Nephron (organoid): ENCODE data around the gene SYNDIG1.

Source experiments
- H3K27ac Mint-ChIP-seq, 3 experiments: 2 replicates each; pipeline ENCODE4 v1.8.0; 2020; ENCODE audit warnings: mixed read lengths in 3 of 3, mild to moderate bottlenecking in 2 of 3, moderate library complexity in 1 of 3
- H3K27me3 Mint-ChIP-seq: 2 replicates; pipeline ENCODE4 v1.8.0; 2021; ENCODE audit warnings: low read depth, mild to moderate bottlenecking, moderate library complexity, mixed read lengths
- H3K36me3 Mint-ChIP-seq: 2 replicates; pipeline ENCODE4 v1.8.0; 2020; ENCODE audit warnings: low read depth, mixed read lengths
- H3K4me1 Mint-ChIP-seq: 2 replicates; pipeline ENCODE4 v1.8.0; 2020; ENCODE audit warnings: mixed read lengths
- H3K4me3 Mint-ChIP-seq, 3 experiments: 2 replicates each; pipeline ENCODE4 v1.8.0; 2020; ENCODE audit warnings: mild to moderate bottlenecking in 3 of 3, mixed read lengths in 3 of 3, moderate library complexity in 2 of 3
- H3K9me3 Mint-ChIP-seq: 2 replicates; pipeline ENCODE4 v1.8.0; 2020; ENCODE audit warnings: mixed read lengths
- TF ChIP-seq, protein P1 (sequence below), 3 experiments: fragments of 200-600 bp; sonication (generic); IDR thresholded peaks; one replicate each; pipeline ENCODE4 v1.5.0; 2021; ENCODE audit warnings: antibody characterized with exemption in 3 of 3; ENCODE audit not compliant: unreplicated experiment in 3 of 3

Gene SYNDIG1

DNA sequence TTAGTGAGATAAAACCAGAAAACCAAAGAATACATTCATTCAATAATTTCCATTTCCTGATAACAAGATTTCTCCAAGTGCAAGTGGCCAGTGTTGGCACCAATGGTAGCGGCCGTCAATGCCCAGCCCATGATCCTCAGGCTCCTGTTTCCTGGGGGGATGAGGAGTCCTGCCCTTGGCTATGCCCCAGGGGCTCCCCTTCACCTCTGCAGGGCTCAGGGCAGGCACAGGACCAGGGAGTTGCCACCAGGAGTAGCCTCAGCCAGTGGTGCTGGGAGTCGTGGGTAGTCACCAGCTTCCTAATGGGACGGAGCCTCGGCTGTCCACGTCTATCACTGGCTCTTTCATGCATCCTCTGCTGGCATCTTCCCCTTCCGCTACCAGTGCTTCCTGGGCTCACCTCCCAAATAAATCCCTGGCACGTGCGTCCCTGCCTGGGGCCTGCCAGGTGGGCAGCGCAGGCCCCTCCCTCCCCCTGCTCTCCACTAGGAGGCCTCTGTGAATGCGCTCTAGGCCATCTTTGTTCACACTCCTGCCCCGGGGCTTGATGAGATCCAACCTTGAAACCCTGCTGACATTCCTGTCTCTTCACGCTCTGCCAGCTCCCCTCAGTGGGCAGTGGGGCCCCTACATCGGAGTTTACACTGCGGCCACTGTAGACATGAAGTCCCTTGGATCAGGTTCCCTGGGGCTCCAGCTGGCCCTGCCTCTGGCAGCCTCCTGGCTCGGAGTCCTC lies 215.7 kb downstream of the SYNDIG1 start:
- H3K9me3 Mint-ChIP-seq = peaks cover 17% of the 10 kb centered on the region
- H3K4me1 Mint-ChIP-seq = peaks cover 9% of the 10 kb centered on the region
- H3K27ac Mint-ChIP-seq = no peak overlapping the region
- H3K36me3 Mint-ChIP-seq = no peaks in the 10 kb centered on the region
- peaks cover 15% of the 10 kb centered on the region for H3K27me3 Mint-ChIP-seq
- TF ChIP-seq, protein P1, sequence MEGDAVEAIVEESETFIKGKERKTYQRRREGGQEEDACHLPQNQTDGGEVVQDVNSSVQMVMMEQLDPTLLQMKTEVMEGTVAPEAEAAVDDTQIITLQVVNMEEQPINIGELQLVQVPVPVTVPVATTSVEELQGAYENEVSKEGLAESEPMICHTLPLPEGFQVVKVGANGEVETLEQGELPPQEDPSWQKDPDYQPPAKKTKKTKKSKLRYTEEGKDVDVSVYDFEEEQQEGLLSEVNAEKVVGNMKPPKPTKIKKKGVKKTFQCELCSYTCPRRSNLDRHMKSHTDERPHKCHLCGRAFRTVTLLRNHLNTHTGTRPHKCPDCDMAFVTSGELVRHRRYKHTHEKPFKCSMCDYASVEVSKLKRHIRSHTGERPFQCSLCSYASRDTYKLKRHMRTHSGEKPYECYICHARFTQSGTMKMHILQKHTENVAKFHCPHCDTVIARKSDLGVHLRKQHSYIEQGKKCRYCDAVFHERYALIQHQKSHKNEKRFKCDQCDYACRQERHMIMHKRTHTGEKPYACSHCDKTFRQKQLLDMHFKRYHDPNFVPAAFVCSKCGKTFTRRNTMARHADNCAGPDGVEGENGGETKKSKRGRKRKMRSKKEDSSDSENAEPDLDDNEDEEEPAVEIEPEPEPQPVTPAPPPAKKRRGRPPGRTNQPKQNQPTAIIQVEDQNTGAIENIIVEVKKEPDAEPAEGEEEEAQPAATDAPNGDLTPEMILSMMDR (IDR thresholded peaks at IDR 0.05; ENCODE audit: unreplicated experiment in 3 of 3) = no peak
- no peak overlapping the region for H3K4me3 Mint-ChIP-seq

DNA sequence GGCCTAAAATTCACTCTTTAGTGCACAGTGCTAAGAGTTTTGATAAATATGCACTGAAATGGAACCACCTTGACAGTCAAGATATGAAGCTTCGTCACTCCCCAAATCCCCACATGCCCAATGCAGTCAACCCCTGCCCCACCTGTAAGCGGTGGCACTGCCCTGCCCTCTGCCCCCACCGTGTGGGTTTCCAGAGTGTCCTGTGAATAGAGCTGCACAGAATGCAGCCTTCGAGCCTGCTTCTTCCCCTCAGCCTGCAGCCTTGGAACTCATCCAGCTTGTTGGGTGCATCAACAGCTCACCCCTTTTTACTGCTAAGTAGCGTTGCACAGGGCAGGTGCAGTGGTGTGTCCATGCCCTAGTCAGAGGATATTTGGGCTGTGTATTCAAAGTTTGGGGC lies 216.3 kb downstream of the SYNDIG1 start:
- TF ChIP-seq, protein P1 (IDR thresholded peaks at IDR 0.05; ENCODE audit: unreplicated experiment in 3 of 3) = no peak
- H3K27me3 Mint-ChIP-seq = peaks cover 15% of the 10 kb centered on the region
- peaks cover 5% of the 10 kb centered on the region for H3K4me1 Mint-ChIP-seq
- H3K9me3 Mint-ChIP-seq = peaks cover 17% of the 10 kb centered on the region
- H3K4me3 Mint-ChIP-seq = no peak overlapping the region
- H3K27ac Mint-ChIP-seq = no peak overlapping the region
- H3K36me3 Mint-ChIP-seq = no peaks in the 10 kb centered on the region

DNA sequence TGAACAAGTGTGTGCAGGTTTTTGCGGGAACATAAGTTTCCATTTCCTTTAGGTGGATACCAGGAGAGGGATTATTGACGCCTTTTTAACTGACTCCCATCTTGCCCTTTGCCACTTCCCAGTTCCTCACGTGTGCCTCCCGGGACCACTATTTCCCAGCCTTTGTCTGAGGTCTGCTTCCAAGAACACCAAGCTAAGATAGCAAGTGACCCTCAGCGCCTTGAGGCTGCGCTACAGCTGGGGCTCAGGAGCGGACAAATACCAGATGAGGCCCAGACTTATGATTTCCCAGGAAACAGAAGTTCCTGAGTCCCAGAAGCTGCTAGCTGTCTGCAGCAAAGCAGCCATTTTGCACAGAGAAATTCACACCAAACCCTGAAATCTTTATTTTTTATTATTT lies 216.7 kb downstream of the SYNDIG1 start:
- no peak overlapping the region for H3K4me3 Mint-ChIP-seq
- H3K9me3 Mint-ChIP-seq = peaks cover 17% of the 10 kb centered on the region
- H3K36me3 Mint-ChIP-seq = no peaks in the 10 kb centered on the region
- no peak overlapping the region for H3K27ac Mint-ChIP-seq
- peaks cover 15% of the 10 kb centered on the region for H3K27me3 Mint-ChIP-seq
- TF ChIP-seq, protein P1 (IDR thresholded peaks at IDR 0.05; ENCODE audit: unreplicated experiment in 3 of 3) = no peak
- peaks cover 5% of the 10 kb centered on the region for H3K4me1 Mint-ChIP-seq

DNA sequence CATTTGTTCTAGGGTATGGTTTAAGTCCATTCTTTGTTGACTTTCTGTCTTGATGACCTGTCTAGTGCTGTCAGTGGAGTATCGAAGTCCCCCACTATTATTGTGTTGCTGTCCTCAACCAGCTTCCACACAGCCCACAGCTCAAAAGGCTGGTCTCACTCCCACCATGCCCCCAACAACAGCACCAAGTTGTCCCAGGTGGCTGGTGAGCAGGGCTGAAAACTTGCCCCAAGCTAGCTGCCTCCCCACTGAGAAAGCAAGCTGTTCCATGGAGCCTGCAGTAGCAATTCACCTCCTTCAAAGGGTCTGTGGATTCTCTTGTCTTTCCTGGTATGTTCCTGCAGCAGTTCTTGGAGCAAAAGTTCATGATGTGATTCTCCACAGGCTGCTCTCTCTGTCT lies 221.0 kb downstream of the SYNDIG1 start:
- Mint-ChIP-seq H3K9me3 (peaks cover 17% of the 10 kb centered on the region), H3K4me1 (peaks cover 16% of the 10 kb centered on the region)

DNA sequence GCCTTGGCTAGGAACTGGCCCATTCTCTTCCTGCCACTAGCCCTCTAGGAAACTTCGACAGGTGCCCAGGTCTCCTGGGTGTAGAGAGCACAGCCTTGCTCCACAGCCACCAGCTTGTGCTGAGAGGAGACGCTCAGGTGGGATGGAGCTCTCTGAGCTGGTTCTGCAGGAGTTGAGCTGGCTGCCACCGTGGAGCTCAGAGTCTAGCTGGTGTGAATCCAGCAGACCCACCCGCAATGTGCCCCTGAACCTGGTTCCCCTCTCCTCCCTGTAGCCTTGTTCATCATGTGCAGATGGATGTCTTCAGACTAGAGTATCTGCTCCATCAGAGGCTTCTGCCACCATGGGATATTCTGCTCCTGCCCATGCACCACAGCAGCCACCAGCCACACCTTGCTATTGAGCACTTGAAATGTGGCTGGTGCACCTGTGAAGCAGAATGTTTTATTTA lies 222.5 kb downstream of the SYNDIG1 start:
- Mint-ChIP-seq H3K9me3 (peaks cover 12% of the 10 kb centered on the region), H3K27ac (no peak overlapping the region), H3K4me3 (no peak overlapping the region), H3K36me3 (no peaks in the 10 kb centered on the region), H3K4me1 (peaks cover 18% of the 10 kb centered on the region), H3K27me3 (peaks cover 8% of the 10 kb centered on the region)
- TF ChIP-seq, protein P1 (IDR thresholded peaks at IDR 0.05; ENCODE audit: unreplicated experiment in 3 of 3) = no peak

More for the DNA sequence above, 221.0 kb downstream of the SYNDIG1 start:
- TF ChIP-seq, protein P1 (IDR thresholded peaks at IDR 0.05; ENCODE audit: unreplicated experiment in 3 of 3) = no peak
- H3K36me3 Mint-ChIP-seq = no peaks in the 10 kb centered on the region
- H3K4me3 Mint-ChIP-seq = no peak overlapping the region
- H3K27me3 Mint-ChIP-seq = peaks cover 5% of the 10 kb centered on the region
- H3K27ac Mint-ChIP-seq = no peak overlapping the region
